ENCODE data around the gene OR1M1.
"Not testable (repeated sequence)": the region's sequence is repeated elsewhere in the genome, so short reads cannot be mapped to it uniquely, and the experiment has no call there.

Gene OR1M1

GRCh38 chr19:9046694-9047093, 40.2 kb upstream of the OR1M1 start:
- no peak for DNase-seq (ENCODE audit: low read depth)
- H3K4me3 ChIP-seq (ENCODE audit: low read length), result no peak overlapping the region
- TF ChIP-seq CTCF (IDR thresholded peaks at IDR 0.05; ENCODE audit: insufficient read depth, low read depth, low read length, missing control alignments), result no peak

GRCh38 chr19:9052894-9053293, 34.0 kb upstream of the OR1M1 start:
- TF ChIP-seq CTCF (IDR thresholded peaks at IDR 0.05; ENCODE audit: insufficient read depth, low read depth, low read length, missing control alignments), result no peak
- H3K4me3 ChIP-seq (ENCODE audit: low read length), result no peak overlapping the region
- DNase-seq (ENCODE audit: low read depth), result no peak

- DNase-seq (ENCODE audit: low read depth); H3K4me3 ChIP-seq (ENCODE audit: low read length): not testable (repeated sequence)
These were observed 33.2 kb upstream of the OR1M1 start for GRCh38 chr19:9053674-9054073.

GRCh38 chr19:9054207-9054606, 32.7 kb upstream of the OR1M1 start:
- no peak for TF ChIP-seq CTCF (IDR thresholded peaks at IDR 0.05; ENCODE audit: insufficient read depth, low read depth, low read length, missing control alignments)
- no peak overlapping the region for H3K4me3 ChIP-seq (ENCODE audit: low read length)
- no peak for DNase-seq (ENCODE audit: low read depth)

- TF ChIP-seq CTCF (IDR thresholded peaks at IDR 0.05; ENCODE audit: insufficient read depth, low read depth, low read length, missing control alignments), result no peak
- DNase-seq (ENCODE audit: low read depth), result peak; percentile 77
- H3K4me3 ChIP-seq (ENCODE audit: low read length), result no peak overlapping the region
These were observed 32.1 kb upstream of the OR1M1 start for GRCh38 chr19:9054765-9055164.

- not testable (repeated sequence) for H3K4me3 ChIP-seq (ENCODE audit: low read length); DNase-seq (ENCODE audit: low read depth)
These were observed 30.7 kb upstream of the OR1M1 start for GRCh38 chr19:9056131-9056530.

- no peak for TF ChIP-seq CTCF (IDR thresholded peaks at IDR 0.05; ENCODE audit: insufficient read depth, low read depth, low read length, missing control alignments)
- DNase-seq (ENCODE audit: low read depth), result no peak
These were observed 29.2 kb upstream of the OR1M1 start for GRCh38 chr19:9057505-9058258.

GRCh38 chr19:9058905-9059667, 27.8 kb upstream of the OR1M1 start:
- DNase-seq (ENCODE audit: low read depth), result peak; percentile 30
- TF ChIP-seq CTCF (IDR thresholded peaks at IDR 0.05; ENCODE audit: insufficient read depth, low read depth, low read length, missing control alignments), result no peak
- no peak overlapping the region for H3K4me3 ChIP-seq (ENCODE audit: low read length)

More at GRCh38 chr19:9057505-9058258, 29.2 kb upstream of the OR1M1 start:
- H3K4me3 ChIP-seq (ENCODE audit: low read length), result no peak overlapping the region

Data from epithelial cell of esophagus (primary cell).